OCI-LY7 (cell line): ENCODE measurements around the gene MYH11.

ENCODE experiments used
- EZH2phosphoT487 ChIP-seq: fragments of 200-600 bp; sonication (generic); IDR thresholded peaks from 2 replicates; pipeline ENCODE4 v1.6.1; 2018; ENCODE audit warnings: low read depth, borderline replicate concordance, mild to moderate bottlenecking, mixed run types, antibody characterized with exemption, low read length, moderate library complexity, mixed read lengths
- TF ChIP-seq, protein P1 (sequence below): fragments of 200-600 bp; sonication (generic); conservative IDR thresholded peaks from 2 replicates; pipeline ENCODE4 v1.5.1; 2014; ENCODE audit warnings: mild to moderate bottlenecking, antibody characterized with exemption, low read length, moderate library complexity, mixed read lengths

DNA sequence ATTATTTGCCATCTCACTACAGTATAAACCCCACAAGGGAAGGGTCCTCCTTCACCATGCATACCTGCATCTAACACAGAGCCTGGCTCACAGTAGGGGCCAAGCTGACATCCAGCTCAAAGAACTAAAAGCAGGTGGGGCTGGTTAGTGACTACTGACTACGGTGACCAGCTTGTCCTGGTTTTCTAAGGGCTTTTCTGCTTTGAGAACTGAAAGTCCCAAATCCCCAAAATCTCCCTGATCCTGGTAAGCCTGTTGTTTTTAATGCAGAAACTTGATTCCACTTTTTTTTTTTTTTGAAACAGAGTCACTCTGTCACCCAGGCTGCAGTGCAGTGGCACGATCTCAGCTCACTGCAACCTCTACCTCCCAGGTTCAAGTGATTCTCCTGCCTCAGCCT is 117.4 kb downstream of the MYH11 start:
- TF ChIP-seq, protein P1, sequence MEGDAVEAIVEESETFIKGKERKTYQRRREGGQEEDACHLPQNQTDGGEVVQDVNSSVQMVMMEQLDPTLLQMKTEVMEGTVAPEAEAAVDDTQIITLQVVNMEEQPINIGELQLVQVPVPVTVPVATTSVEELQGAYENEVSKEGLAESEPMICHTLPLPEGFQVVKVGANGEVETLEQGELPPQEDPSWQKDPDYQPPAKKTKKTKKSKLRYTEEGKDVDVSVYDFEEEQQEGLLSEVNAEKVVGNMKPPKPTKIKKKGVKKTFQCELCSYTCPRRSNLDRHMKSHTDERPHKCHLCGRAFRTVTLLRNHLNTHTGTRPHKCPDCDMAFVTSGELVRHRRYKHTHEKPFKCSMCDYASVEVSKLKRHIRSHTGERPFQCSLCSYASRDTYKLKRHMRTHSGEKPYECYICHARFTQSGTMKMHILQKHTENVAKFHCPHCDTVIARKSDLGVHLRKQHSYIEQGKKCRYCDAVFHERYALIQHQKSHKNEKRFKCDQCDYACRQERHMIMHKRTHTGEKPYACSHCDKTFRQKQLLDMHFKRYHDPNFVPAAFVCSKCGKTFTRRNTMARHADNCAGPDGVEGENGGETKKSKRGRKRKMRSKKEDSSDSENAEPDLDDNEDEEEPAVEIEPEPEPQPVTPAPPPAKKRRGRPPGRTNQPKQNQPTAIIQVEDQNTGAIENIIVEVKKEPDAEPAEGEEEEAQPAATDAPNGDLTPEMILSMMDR: no peak
- TF ChIP-seq EZH2phosphoT487: no peak
